ENCODE data around the gene SF3B3.
A peak's percentile ranks its signal among the peaks of the same experiment; 100 is the strongest.
"Not testable (repeated sequence)": the region's sequence is repeated elsewhere in the genome, so short reads cannot be mapped to it uniquely, and the experiment has no call there.

SF3B3 gene

GRCh38 chr16:70512456-70512855 is 11.2 kb upstream of the SF3B3 start:
- no peak for DNase-seq

- DNase-seq = no peak
Measured at GRCh38 chr16:70520612-70521297, 2.9 kb upstream of the SF3B3 start.

GRCh38 chr16:70522216-70523075 is 1.2 kb upstream of the SF3B3 start:
- DNase-seq = no peak

- DNase-seq = peak; percentile 95
Measured at GRCh38 chr16:70523076-70523742, 407 bp upstream of the SF3B3 start, which contains the start of gene COG4. Gene COG4 (minus strand): TSS chr16:70523554. CDS start chr16:70523543, 11 bp downstream.

- DNase-seq = peak; percentile 32
Measured at GRCh38 chr16:70524399-70524825, 796 bp downstream of the SF3B3 start.

GRCh38 chr16:70526403-70526802 is 2.8 kb downstream of the SF3B3 start:
- DNase-seq = no peak

GRCh38 chr16:70527315-70527996 is 3.8 kb downstream of the SF3B3 start:
- no peak for DNase-seq

GRCh38 chr16:70529051-70529777 is 5.6 kb downstream of the SF3B3 start:
- no peak for DNase-seq

- not testable (repeated sequence) for DNase-seq
Measured at GRCh38 chr16:70529954-70530353, 6.3 kb downstream of the SF3B3 start.

GRCh38 chr16:70534971-70535370 is 11.4 kb downstream of the SF3B3 start:
- no peak for DNase-seq

- no peak for DNase-seq
Measured at GRCh38 chr16:70540994-70541393, 17.4 kb downstream of the SF3B3 start.

GRCh38 chr16:70544548-70544947 is 20.9 kb downstream of the SF3B3 start:
- no peak for DNase-seq

- no peak for DNase-seq
Measured at GRCh38 chr16:70548936-70549335, 25.3 kb downstream of the SF3B3 start.

- DNase-seq = no peak
Measured at GRCh38 chr16:70550082-70550481, 26.5 kb downstream of the SF3B3 start.

- no peak for DNase-seq
Measured at GRCh38 chr16:70551788-70552187, 28.2 kb downstream of the SF3B3 start.

- no peak for DNase-seq
Measured at GRCh38 chr16:70552675-70553074, 29.1 kb downstream of the SF3B3 start.

GRCh38 chr16:70553645-70554044 is 30.0 kb downstream of the SF3B3 start:
- no peak for DNase-seq

GRCh38 chr16:70556063-70556462 is 32.4 kb downstream of the SF3B3 start:
- DNase-seq = no peak

GRCh38 chr16:70561623-70562022 is 38.0 kb downstream of the SF3B3 start:
- DNase-seq = no peak

GRCh38 chr16:70563636-70564035 is 40.0 kb downstream of the SF3B3 start:
- no peak for DNase-seq

GRCh38 chr16:70565053-70565452 is 41.4 kb downstream of the SF3B3 start:
- no peak for DNase-seq

- DNase-seq = no peak
Measured at GRCh38 chr16:70568601-70569237, 45.1 kb downstream of the SF3B3 start.
